GM18505 (cell line): Measurements from ENCODE around the gene TUBGCP3.
"Not testable (repeated sequence)": the region's sequence is repeated elsewhere in the genome, so short reads cannot be mapped to it uniquely, and the experiment has no call there.

Experiments used
- ATAC-seq: cut with Tn5 transposase; IDR thresholded peaks from one replicate; pipeline ENCODE4 v1.9.1; 2021; ENCODE audit not compliant: unreplicated experiment
- POLR2A ChIP-seq: IDR thresholded peaks from 4 replicates; pipeline ENCODE4 v1.6.1; 2011; ENCODE audit warnings: borderline replicate concordance; ENCODE audit not compliant: insufficient read depth, insufficient read length; ENCODE audit errors: extremely low read depth

TUBGCP3 gene

GRCh38 chr13:112587764-112588489 is at the start of gene TUBGCP3:
TUBGCP3 (minus strand) TSS chr13:112588153; CDS start chr13:112587980, 173 bp downstream.
- ATAC-seq = peak; percentile 69
- TF ChIP-seq POLR2A = peak; percentile 83

- ATAC-seq = no peak
- TF ChIP-seq POLR2A = no peak
Observed at GRCh38 chr13:112637017-112637801, 49.3 kb upstream of the TUBGCP3 start.

GRCh38 chr13:112636401-112636975 is 48.5 kb upstream of the TUBGCP3 start:
- TF ChIP-seq POLR2A = no peak
- ATAC-seq = no peak

GRCh38 chr13:112635323-112635722 is 47.4 kb upstream of the TUBGCP3 start:
- no peak for ATAC-seq
- TF ChIP-seq POLR2A = no peak

GRCh38 chr13:112634102-112634501 is 46.1 kb upstream of the TUBGCP3 start:
- no peak for TF ChIP-seq POLR2A

GRCh38 chr13:112630226-112630625 is 42.3 kb upstream of the TUBGCP3 start:
- ATAC-seq = not testable (repeated sequence)

More at GRCh38 chr13:112634102-112634501, 46.1 kb upstream of the TUBGCP3 start:
- ATAC-seq = no peak

GRCh38 chr13:112629161-112629560 is 41.2 kb upstream of the TUBGCP3 start:
- ATAC-seq = no peak
- TF ChIP-seq POLR2A = no peak

GRCh38 chr13:112627613-112628012 is 39.7 kb upstream of the TUBGCP3 start:
- not testable (repeated sequence) for ATAC-seq

GRCh38 chr13:112627161-112627560 is 39.2 kb upstream of the TUBGCP3 start:
- no peak for TF ChIP-seq POLR2A
- ATAC-seq = no peak

- no peak for ATAC-seq
- no peak for TF ChIP-seq POLR2A
Observed at GRCh38 chr13:112626761-112627160, 38.8 kb upstream of the TUBGCP3 start.

- no peak for TF ChIP-seq POLR2A
- ATAC-seq = no peak
Observed at GRCh38 chr13:112626124-112626523, 38.2 kb upstream of the TUBGCP3 start.

- no peak for ATAC-seq
- no peak for TF ChIP-seq POLR2A
Observed at GRCh38 chr13:112625698-112626097, 37.7 kb upstream of the TUBGCP3 start.

- no peak for ATAC-seq
- no peak for TF ChIP-seq POLR2A
Observed at GRCh38 chr13:112624602-112625430, 36.9 kb upstream of the TUBGCP3 start.
